SU-DHL-6 (cell line): ENCODE measurements around the gene PRM1.

ENCODE experiments used
- CTCF ChIP-seq: fragments of 200-600 bp; sonication (generic); IDR thresholded peaks from one replicate; pipeline ENCODE4 v1.5.1; 2017; ENCODE audit warnings: antibody characterized with exemption, mild to moderate bottlenecking, low read length, moderate library complexity; ENCODE audit not compliant: insufficient read depth, poor library complexity, severe bottlenecking
- EZH2phosphoT487 ChIP-seq: fragments of 200-600 bp; sonication (generic), shearing (Covaris generic); conservative IDR thresholded peaks from 2 replicates; pipeline ENCODE4 v1.6.1; 2018; ENCODE audit warnings: mild to moderate bottlenecking, antibody characterized with exemption, low read length, moderate library complexity, mixed read lengths

DNA sequence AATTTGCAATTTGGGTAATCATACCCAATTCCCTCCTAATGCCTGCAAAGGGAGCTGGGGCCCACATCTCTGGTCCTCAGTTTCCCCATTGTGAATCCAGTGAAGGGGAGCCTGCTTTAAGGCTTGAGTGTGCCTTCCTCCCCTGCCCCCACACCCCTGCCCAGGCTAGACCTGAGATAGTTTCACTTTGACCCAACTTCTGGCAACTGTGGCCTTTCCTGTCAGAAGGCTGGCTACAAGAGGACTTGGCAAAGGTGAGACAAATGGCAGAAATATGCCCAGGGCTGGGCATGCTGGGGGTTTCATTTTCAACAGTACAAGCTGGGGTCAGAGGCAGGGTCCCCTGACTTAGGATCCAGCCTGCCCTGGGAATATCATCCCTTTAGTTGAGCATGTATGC is 35.1 kb downstream of the PRM1 start:
- TF ChIP-seq CTCF: no peak
- TF ChIP-seq EZH2phosphoT487: no peak
